RWPE2 (cell line): ENCODE measurements around the gene ITPR3.
A peak's percentile ranks its signal among the peaks of the same experiment; 100 is the strongest.

Experiments
- ATAC-seq: fragments of 200-7000 bp; cut with Tn5 transposase; 3 replicates; pipeline ENCODE4 v1.9.1; 2021; ENCODE audit warnings: low read depth
- DNase-seq: peaks from one replicate; pipeline ENCODE4 v3.0.0-alpha.2; 2020; ENCODE audit warnings: low spot score
- H3K27ac ChIP-seq: fragments of 450-650 bp; 2 replicates; pipeline ENCODE4 v1.5.1; 2017; ENCODE audit warnings: mild to moderate bottlenecking; ENCODE audit not compliant: poor library complexity, severe bottlenecking
- H3K27me3 ChIP-seq: fragments of 250-450 bp; sonication (Bioruptor Pico); 2 replicates; pipeline ENCODE4 v1.5.1; 2021; ENCODE audit warnings: mild to moderate bottlenecking, moderate library complexity; ENCODE audit not compliant: insufficient read depth, poor library complexity, severe bottlenecking
- H3K36me3 ChIP-seq: fragments of 250-450 bp; sonication (Bioruptor Pico); 2 replicates; pipeline ENCODE4 v1.5.1; 2020; ENCODE audit warnings: low read depth, mild to moderate bottlenecking, moderate library complexity
- H3K4me1 ChIP-seq: fragments of 250-450 bp; sonication (Bioruptor Pico); 2 replicates; pipeline ENCODE4 v1.5.1; 2021; ENCODE audit warnings: mild to moderate bottlenecking, moderate library complexity; ENCODE audit not compliant: insufficient read depth, poor library complexity, severe bottlenecking
- H3K4me3 ChIP-seq: fragments of 250-450 bp; sonication (Bioruptor Pico); 2 replicates; pipeline ENCODE4 v1.5.1; 2021; ENCODE audit warnings: mild to moderate bottlenecking, moderate library complexity; ENCODE audit not compliant: severe bottlenecking
- H3K9me3 ChIP-seq: fragments of 250-450 bp; sonication (Bioruptor Pico); 2 replicates; pipeline ENCODE4 v1.5.1; 2021; ENCODE audit warnings: mild to moderate bottlenecking, moderate library complexity; ENCODE audit not compliant: severe bottlenecking
- TF ChIP-seq, protein P1 (sequence below): fragments of 450-650 bp; IDR thresholded peaks from one replicate; pipeline ENCODE4 v1.5.1; 2017; ENCODE audit warnings: mild to moderate bottlenecking, moderate library complexity; ENCODE audit not compliant: poor library complexity, severe bottlenecking

Gene ITPR3

DNA sequence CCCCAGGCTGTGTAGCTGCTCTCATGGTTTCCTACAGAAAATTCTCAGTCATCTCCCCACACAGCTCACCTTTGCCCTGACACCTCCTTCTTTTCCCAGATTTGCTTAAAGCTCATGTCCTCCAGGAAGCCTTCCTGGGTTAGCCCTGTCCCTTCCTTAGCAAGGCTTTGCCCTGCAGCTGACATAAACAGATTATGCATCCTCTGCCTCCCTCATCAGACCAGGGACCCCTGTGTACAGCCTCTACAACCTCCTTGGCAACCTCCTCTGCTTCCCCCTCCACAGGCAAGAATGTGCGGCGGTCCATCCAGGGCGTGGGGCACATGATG is 50.6 kb downstream of the ITPR3 start:
- ATAC-seq, result no peak
- peaks cover 100% of the 10 kb centered on the region for H3K36me3 ChIP-seq
- no peak for DNase-seq
- no peak overlapping the region for H3K4me3 ChIP-seq
- peak overlapping the region; percentile 35 for H3K27ac ChIP-seq
- no peaks in the 10 kb centered on the region for H3K9me3 ChIP-seq
- peaks cover 14% of the 10 kb centered on the region for H3K4me1 ChIP-seq
- TF ChIP-seq, protein P1, sequence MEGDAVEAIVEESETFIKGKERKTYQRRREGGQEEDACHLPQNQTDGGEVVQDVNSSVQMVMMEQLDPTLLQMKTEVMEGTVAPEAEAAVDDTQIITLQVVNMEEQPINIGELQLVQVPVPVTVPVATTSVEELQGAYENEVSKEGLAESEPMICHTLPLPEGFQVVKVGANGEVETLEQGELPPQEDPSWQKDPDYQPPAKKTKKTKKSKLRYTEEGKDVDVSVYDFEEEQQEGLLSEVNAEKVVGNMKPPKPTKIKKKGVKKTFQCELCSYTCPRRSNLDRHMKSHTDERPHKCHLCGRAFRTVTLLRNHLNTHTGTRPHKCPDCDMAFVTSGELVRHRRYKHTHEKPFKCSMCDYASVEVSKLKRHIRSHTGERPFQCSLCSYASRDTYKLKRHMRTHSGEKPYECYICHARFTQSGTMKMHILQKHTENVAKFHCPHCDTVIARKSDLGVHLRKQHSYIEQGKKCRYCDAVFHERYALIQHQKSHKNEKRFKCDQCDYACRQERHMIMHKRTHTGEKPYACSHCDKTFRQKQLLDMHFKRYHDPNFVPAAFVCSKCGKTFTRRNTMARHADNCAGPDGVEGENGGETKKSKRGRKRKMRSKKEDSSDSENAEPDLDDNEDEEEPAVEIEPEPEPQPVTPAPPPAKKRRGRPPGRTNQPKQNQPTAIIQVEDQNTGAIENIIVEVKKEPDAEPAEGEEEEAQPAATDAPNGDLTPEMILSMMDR, result no peak
- H3K27me3 ChIP-seq, result no peaks in the 10 kb centered on the region

DNA sequence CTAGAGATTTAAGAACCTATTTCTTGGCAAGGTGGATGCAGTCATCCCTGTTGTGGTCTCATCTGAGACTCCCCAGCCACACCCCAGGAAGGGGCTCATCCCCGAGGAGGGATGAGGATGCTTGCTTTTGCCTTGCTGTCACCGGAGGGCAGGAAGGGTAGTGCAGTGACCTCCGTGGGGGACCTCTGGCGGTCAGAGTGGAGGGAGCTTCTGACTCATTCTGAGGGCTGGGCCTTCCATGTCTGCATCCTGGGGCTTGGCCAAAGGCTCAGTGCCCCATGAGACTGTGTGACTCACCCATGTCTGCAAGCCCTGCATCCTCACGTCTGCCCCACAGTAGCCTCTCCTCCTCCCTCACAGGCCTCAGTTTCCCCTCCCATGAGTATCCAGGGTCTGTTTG is 51.7 kb downstream of the ITPR3 start:
- DNase-seq, result no peak
- H3K27me3 ChIP-seq, result no peaks in the 10 kb centered on the region
- peak overlapping the region; percentile 35 for H3K27ac ChIP-seq
- H3K4me3 ChIP-seq, result no peak overlapping the region
- no peaks in the 10 kb centered on the region for H3K9me3 ChIP-seq
- TF ChIP-seq, protein P1, result peak; percentile 57
- peaks cover 100% of the 10 kb centered on the region for H3K36me3 ChIP-seq
- ATAC-seq, result peak; percentile 65
- peaks cover 14% of the 10 kb centered on the region for H3K4me1 ChIP-seq

- ATAC-seq, result no peak
- Histone ChIP-seq H3K27me3 (no peaks in the 10 kb centered on the region), H3K27ac (peak overlapping the region; percentile 35), H3K4me3 (no peak overlapping the region), H3K9me3 (no peaks in the 10 kb centered on the region), H3K4me1 (peaks cover 9% of the 10 kb centered on the region), H3K36me3 (peaks cover 97% of the 10 kb centered on the region)
- no peak for DNase-seq
- TF ChIP-seq, protein P1, result no peak
Measured at GRCh38 chr6:33673851-33674250, 52.7 kb downstream of the ITPR3 start.

DNA sequence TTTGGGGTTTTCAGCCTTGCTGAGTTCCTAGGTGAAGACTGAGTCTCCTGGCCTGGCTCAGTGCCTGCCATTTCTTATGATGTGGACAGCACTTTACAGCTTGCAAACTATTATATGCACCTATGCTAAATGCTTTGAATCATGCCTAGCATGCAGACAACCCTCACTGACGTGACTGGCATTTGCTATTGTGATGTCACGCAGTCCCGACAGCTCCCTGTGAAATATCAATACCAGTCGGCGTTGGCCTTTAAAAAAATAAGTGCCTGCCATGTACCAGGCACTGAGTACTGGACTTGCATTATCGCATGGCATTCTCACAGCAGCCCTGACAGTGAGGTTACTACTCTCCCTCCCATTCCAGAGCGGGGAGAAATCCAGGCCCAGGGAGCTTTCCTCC is 54.8 kb downstream of the ITPR3 start:
- TF ChIP-seq, protein P1, result no peak
- Histone ChIP-seq H3K9me3 (no peaks in the 10 kb centered on the region), H3K4me1 (peaks cover 5% of the 10 kb centered on the region), H3K4me3 (no peak overlapping the region), H3K27me3 (no peaks in the 10 kb centered on the region), H3K27ac (no peak overlapping the region), H3K36me3 (peaks cover 97% of the 10 kb centered on the region)
- DNase-seq (no peak), ATAC-seq (no peak)

DNA sequence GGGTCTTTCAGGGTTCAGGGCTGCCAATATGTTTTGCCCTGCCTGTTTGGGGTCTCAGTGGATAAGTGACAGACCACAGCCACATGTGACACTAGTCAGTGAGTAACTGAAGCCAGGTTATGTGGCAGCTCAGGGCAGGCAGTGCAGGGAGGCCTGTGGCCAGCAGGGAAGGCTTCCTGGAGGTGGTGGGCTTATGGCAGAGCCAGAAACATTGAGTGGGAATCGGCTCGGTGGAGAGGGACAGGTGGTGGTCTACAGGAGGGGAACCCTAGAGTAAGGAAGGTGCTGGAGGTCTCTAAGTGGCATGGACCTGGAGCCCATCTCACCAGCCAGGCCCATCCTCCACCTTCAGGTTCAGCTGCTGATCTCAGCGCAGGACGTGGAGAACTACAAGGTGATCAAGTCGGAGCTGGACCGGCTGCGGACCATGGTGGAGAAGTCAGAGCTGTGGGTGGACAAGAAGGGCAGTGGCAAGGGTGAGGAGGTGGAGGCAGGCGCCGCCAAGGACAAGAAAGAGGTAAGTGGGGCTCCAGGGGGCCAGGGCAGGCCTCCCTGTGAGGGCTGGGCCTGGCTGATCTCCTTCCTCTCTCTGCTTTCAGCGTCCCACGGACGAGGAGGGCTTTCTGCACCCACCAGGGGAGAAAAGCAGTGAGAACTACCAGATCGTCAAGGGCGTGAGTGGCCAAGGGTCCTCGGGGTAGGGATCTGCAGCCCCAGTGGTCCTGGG is 55.5 kb downstream of the ITPR3 start:
- Histone ChIP-seq H3K4me3 (no peak overlapping the region), H3K4me1 (peaks cover 5% of the 10 kb centered on the region), H3K36me3 (peaks cover 97% of the 10 kb centered on the region), H3K27ac (no peak overlapping the region), H3K9me3 (no peaks in the 10 kb centered on the region), H3K27me3 (no peaks in the 10 kb centered on the region)
- TF ChIP-seq, protein P1, result no peak
- ATAC-seq, result no peak
- DNase-seq, result no peak
